ENCODE measurements around the gene SYT1. TPM values are rescaled to one million over a fixed set of nuclear protein-coding genes. Genes with fewer than 3 reads are reported as not detected.

SYT1 gene
- total RNA-seq, 6 experiments from 2014 or later = 3.5 to 10.5 (median 9.1) TPM

GRCh38 chr12:79301181-79301580, 436.6 kb downstream of the SYT1 start:
- H3K27ac Mint-ChIP-seq = no peak overlapping the region
- TF ChIP-seq, protein P1, sequence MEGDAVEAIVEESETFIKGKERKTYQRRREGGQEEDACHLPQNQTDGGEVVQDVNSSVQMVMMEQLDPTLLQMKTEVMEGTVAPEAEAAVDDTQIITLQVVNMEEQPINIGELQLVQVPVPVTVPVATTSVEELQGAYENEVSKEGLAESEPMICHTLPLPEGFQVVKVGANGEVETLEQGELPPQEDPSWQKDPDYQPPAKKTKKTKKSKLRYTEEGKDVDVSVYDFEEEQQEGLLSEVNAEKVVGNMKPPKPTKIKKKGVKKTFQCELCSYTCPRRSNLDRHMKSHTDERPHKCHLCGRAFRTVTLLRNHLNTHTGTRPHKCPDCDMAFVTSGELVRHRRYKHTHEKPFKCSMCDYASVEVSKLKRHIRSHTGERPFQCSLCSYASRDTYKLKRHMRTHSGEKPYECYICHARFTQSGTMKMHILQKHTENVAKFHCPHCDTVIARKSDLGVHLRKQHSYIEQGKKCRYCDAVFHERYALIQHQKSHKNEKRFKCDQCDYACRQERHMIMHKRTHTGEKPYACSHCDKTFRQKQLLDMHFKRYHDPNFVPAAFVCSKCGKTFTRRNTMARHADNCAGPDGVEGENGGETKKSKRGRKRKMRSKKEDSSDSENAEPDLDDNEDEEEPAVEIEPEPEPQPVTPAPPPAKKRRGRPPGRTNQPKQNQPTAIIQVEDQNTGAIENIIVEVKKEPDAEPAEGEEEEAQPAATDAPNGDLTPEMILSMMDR (IDR thresholded peaks at IDR 0.05) = no peak
- no peak overlapping the region for H3K4me3 Mint-ChIP-seq
- H3K4me1 Mint-ChIP-seq (ENCODE audit: low read depth) = peaks cover 16% of the 10 kb centered on the region
- no peaks in the 10 kb centered on the region for H3K36me3 Mint-ChIP-seq (ENCODE audit: low read depth)
- no peak for DNase-seq
- H3K27me3 Mint-ChIP-seq (ENCODE audit: insufficient read depth) = no peaks in the 10 kb centered on the region
- no peaks in the 10 kb centered on the region for H3K9me3 Mint-ChIP-seq

DNA sequence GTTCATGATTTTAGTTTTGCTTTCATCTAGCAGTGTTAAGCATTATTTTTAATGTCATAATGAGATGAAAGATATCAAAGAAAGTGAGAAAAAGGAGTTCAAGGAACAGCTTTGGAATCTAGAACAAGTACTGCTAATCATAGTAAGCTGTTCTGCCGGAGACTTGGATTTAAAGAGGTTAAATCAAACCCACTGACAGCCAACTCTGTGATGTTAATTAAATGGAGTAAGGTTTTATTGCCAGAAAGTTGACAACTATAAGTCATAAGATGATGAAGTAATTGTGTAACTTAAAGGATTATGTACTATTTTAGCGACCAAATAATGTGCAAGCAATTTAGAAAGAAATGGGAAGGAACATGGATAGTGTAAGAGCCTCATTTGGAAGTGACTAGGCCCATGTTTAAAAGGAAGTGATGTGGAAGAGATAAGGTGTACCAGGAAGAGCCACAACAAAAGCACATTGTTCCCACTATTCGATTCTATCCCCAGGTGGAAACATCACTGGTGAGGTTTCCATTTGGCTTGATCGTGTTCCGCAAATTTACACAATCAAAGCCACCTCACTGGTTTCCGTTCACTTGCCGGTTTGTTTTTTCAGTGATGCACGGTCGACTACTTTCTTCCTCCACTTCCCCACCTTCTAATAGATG, 437.7 kb downstream of the SYT1 start:
- Mint-ChIP-seq H3K27me3 (ENCODE audit: insufficient read depth) (no peaks in the 10 kb centered on the region), H3K4me3 (no peak overlapping the region), H3K9me3 (no peaks in the 10 kb centered on the region), H3K4me1 (ENCODE audit: low read depth) (peaks cover 8% of the 10 kb centered on the region), H3K27ac (no peak overlapping the region), H3K36me3 (ENCODE audit: low read depth) (no peaks in the 10 kb centered on the region)
- DNase-seq = no peak
- TF ChIP-seq, protein P1 (IDR thresholded peaks at IDR 0.05) = no peak

- H3K4me3 Mint-ChIP-seq = no peak overlapping the region
- peaks cover 5% of the 10 kb centered on the region; the same call in 1 of the 2 replicates for H3K36me3 Mint-ChIP-seq (ENCODE audit: low read depth)
- H3K9me3 Mint-ChIP-seq = no peaks in the 10 kb centered on the region
- TF ChIP-seq, protein P1 (IDR thresholded peaks at IDR 0.05) = no peak
- no peak overlapping the region for H3K27ac Mint-ChIP-seq
- H3K27me3 Mint-ChIP-seq (ENCODE audit: insufficient read depth) = no peaks in the 10 kb centered on the region
- no peak for DNase-seq
- no peaks in the 10 kb centered on the region for H3K4me1 Mint-ChIP-seq (ENCODE audit: low read depth)
Observed at GRCh38 chr12:79307340-79307739, 442.8 kb downstream of the SYT1 start.

GRCh38 chr12:79309039-79309438, 444.5 kb downstream of the SYT1 start:
- no peaks in the 10 kb centered on the region for H3K27me3 Mint-ChIP-seq (ENCODE audit: insufficient read depth)
- no peak for DNase-seq
- TF ChIP-seq, protein P1 (IDR thresholded peaks at IDR 0.05) = no peak
- no peak overlapping the region for H3K4me3 Mint-ChIP-seq
- no peak overlapping the region for H3K27ac Mint-ChIP-seq
- H3K4me1 Mint-ChIP-seq (ENCODE audit: low read depth) = no peaks in the 10 kb centered on the region
- H3K36me3 Mint-ChIP-seq (ENCODE audit: low read depth) = peaks cover 5% of the 10 kb centered on the region; the same call in 1 of the 2 replicates
- H3K9me3 Mint-ChIP-seq = no peaks in the 10 kb centered on the region

DNA sequence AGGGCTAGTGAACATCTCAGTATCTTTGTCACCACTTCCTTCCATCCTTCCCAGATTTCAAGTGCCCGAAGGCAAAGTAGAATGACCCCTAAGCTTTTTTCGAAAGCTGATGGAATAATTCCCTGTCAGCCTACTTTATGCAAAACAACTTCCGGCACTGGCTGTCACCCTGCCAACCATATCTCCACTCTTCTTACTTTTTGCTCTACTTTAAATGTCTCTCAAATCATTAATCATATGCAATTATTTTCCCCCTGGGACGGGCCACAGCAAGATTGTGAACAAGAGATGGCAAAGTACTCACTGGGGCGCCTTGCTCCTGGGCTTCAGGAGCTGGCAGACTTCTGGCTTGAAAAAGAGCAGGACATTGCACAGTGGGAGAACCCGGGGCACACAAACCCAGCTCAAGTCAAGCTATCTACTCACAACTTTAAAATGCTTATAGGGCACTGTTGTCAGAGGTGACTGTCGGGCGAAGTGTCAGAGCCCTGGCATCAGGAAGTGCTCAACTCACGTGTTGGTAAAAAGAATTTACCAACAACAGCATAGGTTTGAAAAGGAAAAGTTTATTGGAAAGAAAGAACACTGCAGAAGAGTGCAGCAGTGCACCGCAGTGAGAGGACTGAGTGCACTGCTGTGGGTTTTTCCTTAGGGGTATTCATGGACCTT, 452.7 kb downstream of the SYT1 start:
- Mint-ChIP-seq H3K27ac (no peak overlapping the region), H3K27me3 (ENCODE audit: insufficient read depth) (no peaks in the 10 kb centered on the region; the same call in 1 of the 2 replicates), H3K4me1 (ENCODE audit: low read depth) (peaks cover 6% of the 10 kb centered on the region; the same call in 1 of the 2 replicates), H3K36me3 (ENCODE audit: low read depth) (no peaks in the 10 kb centered on the region), H3K9me3 (no peaks in the 10 kb centered on the region), H3K4me3 (no peak overlapping the region; the same call in 1 of the 2 replicates)
- TF ChIP-seq, protein P1 (IDR thresholded peaks at IDR 0.05) = no peak
- no peak for DNase-seq
